Measurements from ENCODE around the gene MS4A6E.

- TF ChIP-seq RAD21 (IDR thresholded peaks at IDR 0.05; ENCODE audit: low read length) (no peak), YY1 (IDR thresholded peaks at IDR 0.05; ENCODE audit: low read depth) (no peak), CTCF (IDR thresholded peaks at IDR 0.05) (no peak), JUND (IDR thresholded peaks at IDR 0.05) (no peak), EZH2phosphoT487 (IDR thresholded peaks at IDR 0.05; ENCODE audit: borderline replicate concordance, low read depth) (no peak), POLR2AphosphoS5 (IDR thresholded peaks at IDR 0.05; ENCODE audit: low read depth, low read length) (no peak), GATA2 (CRISPR knock-in tag; IDR thresholded peaks at IDR 0.05) (no peak), TEAD4 (IDR thresholded peaks at IDR 0.05; ENCODE audit: borderline replicate concordance, insufficient read depth) (no peak), TAF1 (IDR thresholded peaks at IDR 0.05; ENCODE audit: borderline replicate concordance, low read depth, low read length) (no peak), EP300 (IDR thresholded peaks at IDR 0.05; ENCODE audit: borderline replicate concordance in 1 of 2, low read depth in 1 of 2, low read length in 1 of 2) (no peak), MXI1 (IDR thresholded peaks at IDR 0.05; ENCODE audit: low read depth, low read length) (no peak), SMC3 (IDR thresholded peaks at IDR 0.05; ENCODE audit: low read depth, low read length) (no peak)
Measured at GRCh38 chr11:60310407-60310998, 16.6 kb upstream of the MS4A6E start.
